Transverse colon (tissue), 4 donors: Measurements from ENCODE around the gene ZNF488. TPM values are rescaled to one million over a fixed set of nuclear protein-coding genes. Genes with fewer than 3 reads are reported as not detected.
A peak's percentile ranks its signal among the peaks of the same experiment; 100 is the strongest.

Experiments used
- DNase-seq: peaks from one replicate; pipeline ENCODE4 v3.0.0-alpha.2; 2019
- H3K27ac ChIP-seq, 4 donors: fragments of 200-600 bp; sonication (generic); 2 replicates each; pipeline ENCODE4 v1.5.1; 2016 to 2018; ENCODE audit warnings: inconsistent platforms in 4 of 4
- H3K27me3 ChIP-seq: fragments of 200-600 bp; sonication (generic); 2 replicates; pipeline ENCODE4 v1.5.1; 2017; ENCODE audit warnings: inconsistent platforms
- H3K36me3 ChIP-seq, 4 donors: fragments of 200-600 bp; sonication (generic); 2 replicates each; pipeline ENCODE4 v1.5.1; 2017 to 2019; ENCODE audit warnings: inconsistent platforms in 4 of 4
- H3K4me1 ChIP-seq, 4 donors: fragments of 200-600 bp; sonication (generic); 2 replicates each; pipeline ENCODE4 v1.5.1; 2017 to 2020; ENCODE audit warnings: inconsistent platforms in 4 of 4
- H3K4me3 ChIP-seq, 4 donors: fragments of 200-600 bp; sonication (generic); 1 replicate in 1 of 4; 2 replicates in 3 of 4; pipeline versions ENCODE4 v1.5.1 to v1.6.1; 2017 to 2019; ENCODE audit warnings: inconsistent platforms in 4 of 4
- H3K9me3 ChIP-seq, 2 donors: fragments of 200-600 bp; sonication (generic); 2 replicates each; pipeline ENCODE4 v1.5.1; 2017 to 2019; ENCODE audit warnings: inconsistent platforms in 2 of 2
- CTCF ChIP-seq, 5 experiments: fragments of 200-600 bp in 3 of 5; fragments of 450-650 bp in 2 of 5; sonication (generic) in 3 of 5; IDR thresholded peaks; 1 replicate in 2 of 5; 2 replicates in 3 of 5; pipeline ENCODE4 v1.5.1; 2016 to 2017; ENCODE audit warnings: antibody characterized with exemption in 5 of 5, inconsistent platforms in 3 of 5, mild to moderate bottlenecking in 2 of 5, moderate library complexity in 1 of 5
- EP300 ChIP-seq: sonication (generic); formaldehyde crosslinking; IDR thresholded peaks from one replicate; pipeline ENCODE4 v1.6.1; 2017; ENCODE audit warnings: antibody characterized with exemption, low read depth
- POLR2A ChIP-seq: fragments of 450-650 bp; IDR thresholded peaks from one replicate; pipeline ENCODE4 v1.6.1; 2016; ENCODE audit warnings: antibody characterized with exemption, mild to moderate bottlenecking, moderate library complexity
- POLR2AphosphoS5 ChIP-seq, 3 donors: sonication (generic); formaldehyde crosslinking; IDR thresholded peaks; one replicate each; pipeline ENCODE4 v1.6.1; 2016; ENCODE audit warnings: antibody characterized with exemption in 3 of 3
- WGBS, 2 donors: methylation state at CpG; one replicate each; pipeline ENCODE4 v1.1.5; 2018; ENCODE audit warnings: low coverage in 1 of 2; 5-methylcytosine and 5-hydroxymethylcytosine counted together
- in situ Hi-C, 4 donors: fragments of 200-750 bp; cut with MboI; loops; one replicate each; pipeline versions ENCODE4 v1.15.0 to v1.15.1; 2017; ENCODE audit warnings: low sequenced_read_pairs in 3 of 4, low pct_ligation_motif_present in 1 of 4, low pct_unique_long_range_greater_than_20kb in 1 of 4
- intact Hi-C: fragments of 100-400 bp; cut with DNase I; formaldehyde crosslinking; loops from one replicate; pipeline ENCODE4 v1.15.1; 2023; ENCODE audit warnings: low total_unique reads
- total RNA-seq, 4 donors: library from RNA; depleted of rRNA; stranded (reverse); fragments of >200 nt; gene quantifications; one replicate each; pipeline ENCODE4 v1.1.0, GENCODE V29; 2016

Gene ZNF488
- total RNA-seq, 4 donors from 2014 or later = 0.41 to 0.80 TPM; not detected in 2

GRCh38 chr10:47380341-47381102 is 3.6 kb downstream of the ZNF488 start:
- Histone ChIP-seq H3K4me1 (peaks cover 0 to 32% (median 21%) of the 10 kb centered on the region in 4 donors), H3K9me3 (no peaks in the 10 kb centered on the region), H3K36me3 (no peaks in the 10 kb centered on the region), H3K27me3 (no peaks in the 10 kb centered on the region), H3K4me3 (no peak overlapping the region), H3K27ac (peak overlapping the region in 1 of 4 donors; percentile 54)
- TF ChIP-seq CTCF (IDR thresholded peaks at IDR 0.05) (no peak), EP300 (no peak)
- in situ Hi-C loops = loop anchor here in 3 of 4 donors (5.0 to 25.0 kb wide), 3 partner anchors 1093 to 1276 kb away; partner anchors contain the start of gene ANTXRL (in 1 of the 3)
- intact Hi-C loops = no loop called here
- DNase-seq = peak; percentile 28
- 38 to 67% methylated on average over 2 to 8 of the region's 8 CpGs for WGBS, 2 donors

DNA sequence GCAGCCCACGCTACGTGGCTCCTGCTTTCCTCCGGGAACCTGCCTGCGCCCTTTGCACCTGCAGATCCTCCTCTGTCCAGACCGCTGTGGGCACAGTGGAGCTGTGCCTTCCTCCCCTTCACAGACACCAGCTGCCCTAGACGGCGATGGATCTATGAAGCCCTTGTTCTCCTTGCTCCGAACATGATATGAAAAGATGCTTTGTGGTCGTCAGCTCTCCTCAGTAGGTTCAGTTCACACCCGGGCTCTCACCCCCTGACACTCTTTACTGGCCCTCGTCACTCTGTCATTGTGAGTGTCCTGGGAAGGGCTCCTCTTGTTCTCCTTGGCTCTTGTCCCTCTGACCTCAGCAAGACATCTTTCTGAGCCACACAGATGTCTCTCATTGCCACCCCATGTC is 4.2 kb downstream of the ZNF488 start:
- no peak overlapping the region for H3K4me3 ChIP-seq
- peaks cover 0 to 30% (median 19%) of the 10 kb centered on the region in 4 donors for H3K4me1 ChIP-seq
- no peaks in the 10 kb centered on the region for H3K9me3 ChIP-seq
- TF ChIP-seq CTCF (IDR thresholded peaks at IDR 0.05) (no peak), EP300 (no peak), POLR2AphosphoS5 (IDR thresholded peaks at IDR 0.05) (no peak), POLR2A (no peak)
- intact Hi-C loops (no loop called here), in situ Hi-C loops (loop anchor here in 3 of 4 donors (5.0 to 25.0 kb wide), 3 partner anchors 1093 to 1275 kb away; partner anchors contain the start of gene ANTXRL (in 1 of the 3))
- WGBS, 2 donors = 63 to 70% methylated on average over 7 to 11 of the region's 11 CpGs
- DNase-seq = no peak
- no peaks in the 10 kb centered on the region for H3K27me3 ChIP-seq
- no peak overlapping the region for H3K27ac ChIP-seq
- no peaks in the 10 kb centered on the region for H3K36me3 ChIP-seq

GRCh38 chr10:47379445-47379785 is 4.7 kb downstream of the ZNF488 start:
- no peak overlapping the region for H3K4me3 ChIP-seq
- H3K36me3 ChIP-seq = no peaks in the 10 kb centered on the region
- TF ChIP-seq EP300 (no peak), POLR2A (no peak), CTCF (IDR thresholded peaks at IDR 0.05) (no peak), POLR2AphosphoS5 (IDR thresholded peaks at IDR 0.05) (no peak)
- H3K4me1 ChIP-seq = peaks cover 0 to 26% (median 20%) of the 10 kb centered on the region in 4 donors
- H3K27me3 ChIP-seq = no peaks in the 10 kb centered on the region
- whole genome bisulfite sequencing, 2 donors = 67 to 70% methylated on average over 3 to 7 of the region's 7 CpGs
- in situ Hi-C loops = loop anchor here in 1 of 4 donors (25.0 kb wide), 1 partner anchor 1092 kb away; the partner anchor contains the start of gene ANTXRL
- intact Hi-C loops = no loop called here
- H3K9me3 ChIP-seq = no peaks in the 10 kb centered on the region
- no peak overlapping the region for H3K27ac ChIP-seq
- DNase-seq = no peak

GRCh38 chr10:47378606-47379444 is 5.3 kb downstream of the ZNF488 start:
- TF ChIP-seq POLR2AphosphoS5 (IDR thresholded peaks at IDR 0.05) (no peak), EP300 (no peak), CTCF (IDR thresholded peaks at IDR 0.05) (no peak), POLR2A (no peak)
- intact Hi-C loops = no loop called here
- Histone ChIP-seq H3K36me3 (no peaks in the 10 kb centered on the region), H3K27me3 (no peaks in the 10 kb centered on the region), H3K4me1 (peaks cover 0 to 22% (median 18%) of the 10 kb centered on the region in 4 donors), H3K4me3 (no peak overlapping the region), H3K27ac (no peak overlapping the region), H3K9me3 (no peaks in the 10 kb centered on the region)
- in situ Hi-C loops = loop anchor here in 1 of 4 donors (25.0 kb wide), 1 partner anchor 1092 kb away; the partner anchor contains the start of gene ANTXRL
- no peak for DNase-seq
- 83 to 84% methylated on average over 8 to 15 of the region's 15 CpGs for WGBS, 2 donors
